Breast epithelium (tissue), 3 donors: ENCODE results near the gene ZBTB43.

ENCODE experiments used
- CTCF ChIP-seq, 3 donors: fragments of 450-650 bp; IDR thresholded peaks; one replicate each; pipeline ENCODE4 v1.5.1; 2016 to 2017; ENCODE audit warnings: antibody characterized with exemption in 3 of 3, mild to moderate bottlenecking in 3 of 3, moderate library complexity in 3 of 3
- POLR2A ChIP-seq: fragments of 450-650 bp; IDR thresholded peaks from one replicate; pipeline ENCODE4 v1.6.1; 2016; ENCODE audit warnings: antibody characterized with exemption, mild to moderate bottlenecking, moderate library complexity
- POLR2AphosphoS5 ChIP-seq, 3 donors: sonication (generic); formaldehyde crosslinking; IDR thresholded peaks; one replicate each; pipeline ENCODE4 v1.6.1; 2017; ENCODE audit warnings: antibody characterized with exemption in 3 of 3

- TF ChIP-seq CTCF (IDR thresholded peaks at IDR 0.05) (no peak), POLR2A (no peak), POLR2AphosphoS5 (IDR thresholded peaks at IDR 0.05) (no peak)
These were observed 51.6 kb downstream of the ZBTB43 start for GRCh38 chr9:126856326-126856877.
